DOHH2 (cell line): ENCODE results near the gene MARCHF3.

Experiments used
- H3F3A ChIP-seq: fragments of 200-600 bp; sonication (generic), shearing (Covaris generic); 2 replicates; pipeline ENCODE4 v1.6.0; 2016; ENCODE audit warnings: antibody characterized with exemption, mild to moderate bottlenecking; ENCODE audit not compliant: control insufficient read depth, insufficient read depth
- H3K27ac ChIP-seq: fragments of 200-600 bp; sonication (generic); 2 replicates; pipeline ENCODE4 v1.5.1; 2014; ENCODE audit warnings: low read depth, mild to moderate bottlenecking, low read length, moderate library complexity
- H3K27me3 ChIP-seq: fragments of 200-600 bp; sonication (generic); 2 replicates; pipeline ENCODE4 v1.6.1; 2014; ENCODE audit warnings: mild to moderate bottlenecking, low read length, mixed read lengths; ENCODE audit not compliant: control insufficient read depth
- H3K36me3 ChIP-seq: fragments of 200-600 bp; sonication (generic); 2 replicates; pipeline ENCODE4 v1.6.1; 2014; ENCODE audit warnings: mild to moderate bottlenecking, low read length, moderate library complexity, mixed read lengths; ENCODE audit not compliant: control insufficient read depth
- H3K4me1 ChIP-seq: fragments of 200-600 bp; sonication (generic); 2 replicates; pipeline ENCODE4 v1.6.1; 2014; ENCODE audit warnings: mild to moderate bottlenecking, low read length, mixed read lengths; ENCODE audit not compliant: control insufficient read depth
- H3K4me2 ChIP-seq: fragments of 200-600 bp; sonication (generic); 2 replicates; pipeline ENCODE4 v1.6.0; 2014; ENCODE audit warnings: mild to moderate bottlenecking, low read length, moderate library complexity
- H3K4me3 ChIP-seq: fragments of 200-600 bp; sonication (generic); 2 replicates; pipeline ENCODE4 v1.5.1; 2014; ENCODE audit warnings: mild to moderate bottlenecking, low read length, mixed read lengths
- H3K79me2 ChIP-seq: fragments of 200-600 bp; sonication (generic); 2 replicates; pipeline ENCODE4 v1.6.1; 2014; ENCODE audit warnings: mild to moderate bottlenecking, low read length, mixed read lengths; ENCODE audit not compliant: control insufficient read depth
- H3K9me2 ChIP-seq: fragments of 200-600 bp; sonication (generic); replicated peaks from 2 replicates; pipeline ENCODE4 v1.6.1; 2014; ENCODE audit warnings: mild to moderate bottlenecking, low read length, mixed read lengths; ENCODE audit not compliant: control insufficient read depth
- H3K9me3 ChIP-seq: fragments of 200-600 bp; sonication (generic); 2 replicates; pipeline ENCODE4 v1.6.1; 2014; ENCODE audit warnings: antibody characterized with exemption, low read length, mixed read lengths; ENCODE audit not compliant: control insufficient read depth, insufficient read depth
- H4K20me1 ChIP-seq: fragments of 200-600 bp; sonication (generic); 2 replicates; pipeline ENCODE4 v1.6.0; 2014; ENCODE audit warnings: low read depth, mild to moderate bottlenecking, antibody characterized with exemption, low read length, moderate library complexity; ENCODE audit not compliant: control insufficient read depth, insufficient read depth
- CTCF ChIP-seq: fragments of 200-600 bp; sonication (generic); IDR thresholded peaks from one replicate; pipeline ENCODE4 v1.5.1; 2014; ENCODE audit warnings: antibody characterized with exemption, mild to moderate bottlenecking, low read depth, low read length; ENCODE audit not compliant: poor library complexity, severe bottlenecking
- EZH2phosphoT487 ChIP-seq: fragments of 200-600 bp; sonication (generic); IDR thresholded peaks from 2 replicates; pipeline ENCODE4 v1.6.1; 2017; ENCODE audit warnings: borderline replicate concordance, mild to moderate bottlenecking, antibody characterized with exemption, low read length, moderate library complexity, mixed read lengths

MARCHF3 gene

GRCh38 chr5:126983874-126984266, 46.5 kb downstream of the MARCHF3 start:
- Histone ChIP-seq H3K27ac (no peak overlapping the region), H3K9me3 (no peaks in the 10 kb centered on the region), H3K4me2 (no peak overlapping the region), H3K36me3 (peaks cover 29% of the 10 kb centered on the region), H3F3A (peaks cover 16% of the 10 kb centered on the region), H3K79me2 (peaks cover 54% of the 10 kb centered on the region), H3K4me3 (no peak overlapping the region), H4K20me1 (no peaks in the 10 kb centered on the region), H3K27me3 (no peaks in the 10 kb centered on the region), H3K9me2 (no peaks in the 10 kb centered on the region), H3K4me1 (peaks cover 73% of the 10 kb centered on the region)
- no peak for TF ChIP-seq CTCF
- TF ChIP-seq EZH2phosphoT487 = no peak

- Histone ChIP-seq H3K4me1 (peaks cover 66% of the 10 kb centered on the region), H3K9me2 (no peaks in the 10 kb centered on the region), H3K36me3 (peaks cover 35% of the 10 kb centered on the region), H3K4me2 (no peak overlapping the region), H3K27me3 (no peaks in the 10 kb centered on the region), H3K27ac (no peak overlapping the region), H3K9me3 (no peaks in the 10 kb centered on the region), H4K20me1 (no peaks in the 10 kb centered on the region), H3K79me2 (peaks cover 61% of the 10 kb centered on the region), H3F3A (peaks cover 10% of the 10 kb centered on the region), H3K4me3 (no peak overlapping the region)
- TF ChIP-seq CTCF (no peak), EZH2phosphoT487 (no peak)
Observed at GRCh38 chr5:126982926-126983873, 47.2 kb downstream of the MARCHF3 start.

DNA sequence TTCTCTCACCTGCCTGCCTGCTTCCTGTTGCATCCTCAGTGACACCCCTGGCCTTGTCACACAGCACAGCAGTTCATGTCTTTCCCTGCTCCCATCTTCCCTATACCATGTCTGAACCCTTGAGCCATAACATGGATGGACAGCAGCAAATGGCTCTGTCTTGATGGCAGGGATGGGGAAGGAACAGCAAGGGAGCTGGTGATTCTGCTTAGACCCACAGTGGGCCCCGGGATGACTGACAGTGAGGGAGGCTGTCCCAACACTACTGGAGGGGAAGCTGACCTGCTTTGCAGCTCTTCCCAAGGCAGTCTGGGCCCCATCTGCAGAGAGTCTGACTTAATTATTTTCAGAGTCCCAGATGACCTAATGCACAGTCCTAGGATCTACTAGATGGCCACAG, 48.2 kb downstream of the MARCHF3 start:
- TF ChIP-seq EZH2phosphoT487 (no peak), CTCF (no peak)
- no peaks in the 10 kb centered on the region for H3K9me2 ChIP-seq
- H3K4me3 ChIP-seq = no peak overlapping the region
- no peaks in the 10 kb centered on the region for H3K9me3 ChIP-seq
- H3K27me3 ChIP-seq = no peaks in the 10 kb centered on the region
- H3K79me2 ChIP-seq = peaks cover 64% of the 10 kb centered on the region
- 0 out of 2 replicates have a peak, but pooled peaks cover 2% of the 10 kb centered on the region for H3F3A ChIP-seq
- H3K4me2 ChIP-seq = no peak overlapping the region
- H3K4me1 ChIP-seq = peaks cover 59% of the 10 kb centered on the region
- peaks cover 38% of the 10 kb centered on the region for H3K36me3 ChIP-seq
- H4K20me1 ChIP-seq = no peaks in the 10 kb centered on the region
- H3K27ac ChIP-seq = no peak overlapping the region
